Coronary artery (tissue), 2 donors: ENCODE measurements around the gene KCTD14.

Source experiments
- DNase-seq: peaks from one replicate; pipeline ENCODE4 v3.0.0-alpha.2; 2017; ENCODE audit warnings: low spot score
- H3K27ac ChIP-seq, 2 donors: fragments of 200-600 bp; sonication (generic); one replicate each; pipeline ENCODE4 v1.5.1; 2016 to 2019
- H3K4me3 ChIP-seq: fragments of 200-600 bp; sonication (generic); 2 replicates; pipeline ENCODE4 v1.5.1; 2016; ENCODE audit warnings: mild to moderate bottlenecking, moderate library complexity
- TF ChIP-seq, protein P1 (sequence below): fragments of 200-600 bp; sonication (generic); IDR thresholded peaks from one replicate; pipeline ENCODE4 v1.5.1; 2019; ENCODE audit warnings: antibody characterized with exemption

Gene KCTD14

DNA sequence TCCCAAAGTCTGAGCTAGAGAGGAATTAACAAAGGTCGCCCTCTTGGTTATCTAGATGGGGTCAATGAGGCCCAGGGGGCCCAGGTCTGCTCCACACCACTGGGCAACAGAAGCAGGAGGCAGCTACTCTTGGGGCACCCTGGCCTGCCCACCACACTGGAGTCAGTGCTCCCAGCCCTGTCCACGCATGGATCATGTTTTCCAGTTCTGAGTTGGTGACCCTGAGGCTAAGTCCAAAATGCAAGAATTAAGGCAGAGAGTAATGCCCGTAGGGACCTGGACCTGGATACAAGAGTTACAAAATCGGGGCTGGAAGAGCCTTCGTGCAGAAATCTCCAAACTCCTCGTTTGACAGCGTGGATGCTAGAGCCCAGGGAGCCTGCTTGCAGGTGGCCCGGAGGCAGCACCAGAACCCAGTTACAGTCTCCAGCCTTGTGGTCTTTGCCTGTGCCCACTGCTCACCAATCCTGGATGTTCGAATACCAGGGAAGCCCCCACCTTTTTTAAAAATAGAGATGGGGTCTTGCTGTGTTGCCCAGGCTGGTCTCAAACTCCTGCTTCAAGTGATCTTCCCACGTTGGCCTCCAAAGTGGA, 34.5 kb upstream of the KCTD14 start:
- Histone ChIP-seq H3K4me3 (no peak overlapping the region), H3K27ac (no peak overlapping the region)
- DNase-seq, result no peak
- TF ChIP-seq, protein P1, sequence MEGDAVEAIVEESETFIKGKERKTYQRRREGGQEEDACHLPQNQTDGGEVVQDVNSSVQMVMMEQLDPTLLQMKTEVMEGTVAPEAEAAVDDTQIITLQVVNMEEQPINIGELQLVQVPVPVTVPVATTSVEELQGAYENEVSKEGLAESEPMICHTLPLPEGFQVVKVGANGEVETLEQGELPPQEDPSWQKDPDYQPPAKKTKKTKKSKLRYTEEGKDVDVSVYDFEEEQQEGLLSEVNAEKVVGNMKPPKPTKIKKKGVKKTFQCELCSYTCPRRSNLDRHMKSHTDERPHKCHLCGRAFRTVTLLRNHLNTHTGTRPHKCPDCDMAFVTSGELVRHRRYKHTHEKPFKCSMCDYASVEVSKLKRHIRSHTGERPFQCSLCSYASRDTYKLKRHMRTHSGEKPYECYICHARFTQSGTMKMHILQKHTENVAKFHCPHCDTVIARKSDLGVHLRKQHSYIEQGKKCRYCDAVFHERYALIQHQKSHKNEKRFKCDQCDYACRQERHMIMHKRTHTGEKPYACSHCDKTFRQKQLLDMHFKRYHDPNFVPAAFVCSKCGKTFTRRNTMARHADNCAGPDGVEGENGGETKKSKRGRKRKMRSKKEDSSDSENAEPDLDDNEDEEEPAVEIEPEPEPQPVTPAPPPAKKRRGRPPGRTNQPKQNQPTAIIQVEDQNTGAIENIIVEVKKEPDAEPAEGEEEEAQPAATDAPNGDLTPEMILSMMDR, result no peak

DNA sequence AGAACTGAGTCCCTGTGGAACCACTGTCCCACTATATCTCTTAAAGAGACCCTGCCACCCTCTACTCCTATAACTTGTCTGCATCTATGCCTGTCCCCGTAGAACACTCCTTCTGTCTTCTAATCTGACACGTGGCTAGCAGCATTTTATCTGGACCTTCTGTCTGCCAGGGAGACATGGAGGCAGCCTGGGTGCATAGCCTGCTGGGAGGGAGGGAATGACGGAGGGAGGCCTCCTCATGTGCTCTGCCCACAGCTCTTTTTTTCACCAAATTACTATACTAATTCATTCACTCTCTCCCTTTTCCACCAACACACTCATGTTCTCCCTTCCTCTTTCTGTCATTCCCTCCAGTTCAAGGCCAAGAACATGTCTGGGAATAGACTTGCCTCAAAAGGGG, 33.0 kb upstream of the KCTD14 start:
- Histone ChIP-seq H3K4me3 (no peak overlapping the region), H3K27ac (no peak overlapping the region)
- no peak for DNase-seq
- TF ChIP-seq, protein P1, result no peak

DNA sequence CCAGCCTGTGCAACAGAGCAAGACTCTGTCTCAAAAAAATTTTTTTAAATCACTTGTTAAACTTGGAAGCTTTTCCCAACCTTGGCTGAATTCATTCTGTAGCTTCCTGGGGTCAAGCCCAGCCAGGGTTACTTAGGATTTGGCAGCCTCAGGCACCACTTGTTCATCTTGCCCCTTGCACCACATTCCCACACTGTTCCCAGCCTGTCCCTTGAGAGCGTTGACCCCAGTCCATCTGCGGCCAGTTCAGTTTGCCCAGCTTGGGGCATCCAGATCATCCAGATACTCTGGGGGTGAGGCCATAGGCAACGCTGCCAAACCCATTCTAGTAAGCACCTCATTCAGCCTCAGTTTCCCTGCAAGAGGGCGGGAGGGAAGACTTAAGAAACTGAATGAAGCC, 31.9 kb upstream of the KCTD14 start:
- DNase-seq, result no peak
- TF ChIP-seq, protein P1, result no peak
- Histone ChIP-seq H3K4me3 (no peak overlapping the region), H3K27ac (no peak overlapping the region)

DNA sequence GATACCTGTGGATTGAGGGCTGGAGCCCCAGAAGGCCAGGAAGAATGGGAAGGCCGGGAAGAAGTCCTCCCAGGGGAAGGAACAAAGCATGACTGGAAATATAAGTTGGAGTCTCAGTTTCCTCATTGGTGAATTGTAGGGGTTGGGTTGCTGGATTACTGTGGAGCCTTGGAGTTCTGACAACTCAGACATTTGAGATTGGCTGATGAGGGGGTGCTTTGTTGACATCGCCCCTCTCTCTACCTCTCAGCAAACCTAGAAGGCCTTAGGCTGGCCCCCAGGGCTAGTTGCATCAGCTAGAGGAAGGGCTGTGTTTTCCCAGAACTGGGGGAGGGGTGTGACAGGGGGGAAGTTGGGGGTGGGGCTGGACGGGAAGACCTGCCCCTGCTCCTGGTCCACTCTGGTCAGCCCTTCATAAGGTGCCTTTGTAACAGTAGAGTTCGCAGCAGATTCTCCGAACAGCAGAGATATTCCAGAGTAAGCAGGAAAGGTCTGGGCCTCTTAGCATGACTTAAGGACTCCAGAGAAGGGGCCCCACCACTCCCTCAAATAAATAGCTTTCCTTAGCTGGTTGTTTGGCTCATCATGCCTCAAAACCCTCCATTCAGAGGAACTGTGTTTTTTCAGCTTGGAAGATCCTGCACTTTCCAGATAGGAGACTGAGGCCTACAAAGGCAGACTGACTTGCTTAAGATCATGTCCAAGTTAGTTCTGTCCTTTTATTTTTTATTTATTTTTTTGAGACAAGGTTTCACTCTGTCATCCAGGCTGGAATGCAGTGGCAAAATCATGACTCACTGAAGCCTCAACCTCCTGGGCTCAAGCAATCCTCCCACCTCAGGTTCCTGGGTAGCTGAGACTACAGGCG, 28.1 kb upstream of the KCTD14 start:
- Histone ChIP-seq H3K4me3 (no peak overlapping the region), H3K27ac (peak overlapping the region in 1 of 2 donors; percentile 11)
- TF ChIP-seq, protein P1, result no peak
- DNase-seq, result no peak

DNA sequence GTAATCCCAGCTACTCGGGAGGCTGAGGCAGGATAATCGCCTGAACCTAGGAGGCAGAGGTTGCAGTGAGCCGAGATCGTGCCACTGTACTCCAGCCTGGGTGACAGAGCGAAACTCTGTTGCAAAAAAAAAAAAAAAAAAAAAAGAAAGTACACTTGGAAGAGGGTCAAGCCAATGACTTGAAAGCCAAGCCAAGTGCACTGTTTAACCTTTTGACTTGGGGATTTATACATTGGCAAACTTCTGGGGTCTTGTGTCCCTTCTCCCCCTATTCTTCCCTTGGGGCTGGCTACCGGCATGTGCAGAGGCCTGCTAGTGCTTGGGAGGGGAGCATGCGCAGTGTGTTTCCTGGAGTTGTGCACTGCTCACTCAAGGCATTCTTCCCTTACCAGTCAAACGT, 26.3 kb upstream of the KCTD14 start:
- DNase-seq, result no peak
- no peak overlapping the region for H3K4me3 ChIP-seq
- no peak overlapping the region for H3K27ac ChIP-seq
- TF ChIP-seq, protein P1, result no peak

DNA sequence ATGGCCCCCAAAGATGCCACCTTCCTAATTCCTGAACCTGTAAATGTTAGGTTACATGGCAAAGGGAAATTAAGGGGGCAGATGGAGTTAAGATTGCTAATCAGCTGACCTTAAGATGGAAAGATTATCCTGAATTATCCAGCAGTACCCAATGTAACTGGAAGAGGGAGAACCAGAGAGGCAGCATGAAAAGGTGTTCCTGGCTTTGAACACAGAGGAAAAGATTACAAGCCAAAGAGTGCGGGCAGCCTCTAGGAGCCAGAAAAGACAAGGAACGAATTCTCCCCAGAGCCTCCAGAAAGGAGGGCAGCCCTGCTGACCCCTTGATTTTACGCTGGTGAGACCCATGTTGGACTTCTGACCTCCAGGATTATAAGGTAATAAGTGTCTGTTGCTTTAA, 25.5 kb upstream of the KCTD14 start:
- Histone ChIP-seq H3K27ac (no peak overlapping the region), H3K4me3 (no peak overlapping the region)
- TF ChIP-seq, protein P1, result no peak
- DNase-seq, result no peak

DNA sequence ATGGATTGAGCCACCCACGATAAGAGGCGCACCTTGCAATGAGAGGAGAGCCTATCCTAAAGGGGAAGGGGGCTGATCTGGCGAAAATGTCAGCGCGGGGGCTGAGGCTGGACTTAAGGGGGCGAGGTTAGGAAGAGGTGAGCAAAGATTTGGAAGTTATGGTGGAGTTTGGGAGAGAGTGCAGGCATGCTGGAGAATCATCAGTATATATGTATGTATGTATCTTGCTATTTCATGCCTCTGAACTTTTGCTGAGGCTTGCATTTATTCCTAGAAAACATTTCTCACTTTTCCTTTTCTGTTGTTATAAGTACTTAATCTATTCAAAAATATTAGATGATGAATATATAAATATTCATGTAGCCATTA, 23.4 kb upstream of the KCTD14 start:
- Histone ChIP-seq H3K27ac (no peak overlapping the region), H3K4me3 (peak overlapping the region; percentile 63)
- TF ChIP-seq, protein P1, result no peak
- DNase-seq, result no peak
